Measurements from ENCODE around the gene CACTIN.

DNA sequence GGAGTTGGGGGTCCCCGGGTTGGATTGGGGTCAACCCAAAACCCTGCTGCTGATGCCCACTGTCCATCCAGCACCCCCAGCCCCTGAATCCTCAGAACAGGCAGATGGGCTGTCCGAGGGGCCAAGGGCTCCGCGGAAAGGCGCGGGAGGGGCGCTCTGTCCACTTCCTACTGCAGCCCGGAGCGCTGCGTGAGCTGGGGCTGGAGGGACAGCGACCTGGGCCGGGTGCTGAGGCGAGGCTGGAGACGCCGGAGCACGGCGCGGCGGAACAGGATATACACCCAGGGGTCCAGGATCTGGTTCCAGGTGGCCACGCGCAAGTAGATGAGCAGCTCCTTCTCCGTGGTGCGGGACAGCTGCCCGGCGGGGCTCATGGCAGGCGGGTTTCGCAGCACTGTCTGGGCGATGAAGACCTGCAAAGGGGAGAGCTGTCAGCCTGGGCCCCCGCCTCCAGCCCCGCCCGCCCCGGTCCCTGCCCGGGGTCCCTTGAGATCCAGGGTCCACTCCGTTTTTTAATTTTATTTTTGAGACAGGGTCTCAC, 31.0 kb downstream of the CACTIN start:
- no peak for TF ChIP-seq CTCF (IDR thresholded peaks at IDR 0.05)
- no peak for TF ChIP-seq POLR2A (IDR thresholded peaks at IDR 0.05)

Measured in right lobe of liver (tissue), 4 donors.